T follicular helper cell (primary cell): Measurements from ENCODE around the gene COL27A1.
"Not testable (repeated sequence)": the region's sequence is repeated elsewhere in the genome, so short reads cannot be mapped to it uniquely, and the experiment has no call there.

Experiments used
- DNase-seq: peaks from one replicate; pipeline ENCODE4 v3.0.0-alpha.2; 2020; ENCODE audit warnings: low read depth

Gene COL27A1

GRCh38 chr9:114322160-114322818, 167.0 kb downstream of the COL27A1 start:
- DNase-seq, result not testable (repeated sequence)

GRCh38 chr9:114322831-114323531, 167.6 kb downstream of the COL27A1 start, which contains the start of gene ORM1:
TSS of gene ORM1 (plus strand) at chr9:114323098. CDS start at chr9:114323134, 36 bp downstream.
- DNase-seq, result not testable (repeated sequence)

GRCh38 chr9:114323849-114324248, 168.5 kb downstream of the COL27A1 start:
- DNase-seq, result not testable (repeated sequence)

- DNase-seq, result no peak
Observed at GRCh38 chr9:114324492-114324891, 169.2 kb downstream of the COL27A1 start.

- not testable (repeated sequence) for DNase-seq
Observed at GRCh38 chr9:114324965-114325364, 169.6 kb downstream of the COL27A1 start.

GRCh38 chr9:114325684-114326254, 170.4 kb downstream of the COL27A1 start:
- not testable (repeated sequence) for DNase-seq

GRCh38 chr9:114327749-114328148, 172.4 kb downstream of the COL27A1 start:
- no peak for DNase-seq

GRCh38 chr9:114328357-114328820, 173.1 kb downstream of the COL27A1 start:
- DNase-seq, result not testable (repeated sequence)

GRCh38 chr9:114328937-114329624, 173.7 kb downstream of the COL27A1 start:
- not testable (repeated sequence) for DNase-seq

GRCh38 chr9:114329625-114330022, 174.3 kb downstream of the COL27A1 start, which contains the start of gene ORM2:
TSS of gene ORM2 (plus strand) at chr9:114329869. CDS start at chr9:114329905, 36 bp downstream.
- DNase-seq, result not testable (repeated sequence)

GRCh38 chr9:114330636-114331035, 175.3 kb downstream of the COL27A1 start:
- DNase-seq, result no peak

- DNase-seq, result not testable (repeated sequence)
Observed at GRCh38 chr9:114331229-114332195, 176.2 kb downstream of the COL27A1 start.

- DNase-seq, result not testable (repeated sequence)
Observed at GRCh38 chr9:114332474-114333040, 177.2 kb downstream of the COL27A1 start.

GRCh38 chr9:114333718-114334117, 178.4 kb downstream of the COL27A1 start:
- not testable (repeated sequence) for DNase-seq

- no peak for DNase-seq
Observed at GRCh38 chr9:114334490-114334889, 179.2 kb downstream of the COL27A1 start.

- DNase-seq, result no peak
Observed at GRCh38 chr9:114335745-114336144, 180.4 kb downstream of the COL27A1 start.

GRCh38 chr9:114336157-114336556, 180.8 kb downstream of the COL27A1 start:
- DNase-seq, result no peak

GRCh38 chr9:114336699-114337395, 181.5 kb downstream of the COL27A1 start:
- DNase-seq, result no peak

- DNase-seq, result no peak
Observed at GRCh38 chr9:114338187-114338586, 182.8 kb downstream of the COL27A1 start.
